HEK293T (cell line): ENCODE data around the gene TNS2.

Experiments
- BHLHE40 ChIP-seq: fragments of 450-650 bp; IDR thresholded peaks from 2 replicates; pipeline ENCODE4 v1.6.1; 2016; ENCODE audit warnings: mild to moderate bottlenecking, moderate library complexity, borderline replicate concordance
- FOXM1 ChIP-seq: fragments of 450-650 bp; IDR thresholded peaks from 2 replicates; pipeline ENCODE4 v1.6.1; 2017; ENCODE audit warnings: mild to moderate bottlenecking, borderline replicate concordance
- L3MBTL2 ChIP-seq: fragments of 450-650 bp; conservative IDR thresholded peaks from 2 replicates; pipeline ENCODE4 v1.6.1; 2016; ENCODE audit warnings: mild to moderate bottlenecking
- TARDBP ChIP-seq: fragments of 450-650 bp; IDR thresholded peaks from 2 replicates; pipeline ENCODE4 v1.6.1; 2016

DNA sequence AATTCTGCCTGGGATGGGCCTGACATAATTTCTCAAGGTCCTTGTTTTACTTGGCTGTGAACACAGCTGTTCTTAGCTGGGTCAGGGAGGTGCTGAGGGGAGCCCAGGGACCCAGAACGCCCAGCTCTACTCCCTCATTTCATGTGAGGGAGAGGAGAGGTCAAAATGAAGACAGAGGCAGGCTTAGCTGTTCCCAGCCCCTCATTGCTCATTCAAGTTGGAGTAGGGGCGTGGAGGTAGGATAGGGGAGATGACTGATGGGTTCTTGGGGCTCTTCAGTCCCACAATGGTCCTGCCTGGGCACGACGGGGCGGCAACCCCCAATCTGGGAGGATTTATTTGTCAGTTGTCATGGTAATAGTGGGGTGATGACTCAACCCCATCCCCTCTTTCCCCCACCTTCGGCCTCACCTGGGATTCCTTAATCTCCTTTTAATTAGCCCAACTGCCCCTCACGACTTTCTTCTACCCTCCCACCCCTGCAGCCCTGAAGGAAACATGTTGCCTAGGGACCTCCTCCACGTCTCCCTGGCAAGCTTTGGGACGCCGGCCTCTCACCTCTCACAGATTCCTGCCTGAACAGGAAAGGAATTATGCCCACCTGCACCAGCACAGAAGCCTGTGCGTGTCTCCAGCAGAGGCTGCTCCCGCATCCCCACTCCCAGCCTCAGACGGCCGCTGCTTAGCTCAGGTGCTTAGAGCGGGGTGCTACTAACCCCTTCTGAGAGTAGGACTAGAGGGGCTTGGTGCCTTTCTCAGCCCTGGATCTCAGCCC, 19.1 kb downstream of the TNS2 start:
- TF ChIP-seq TARDBP: no peak
- TF ChIP-seq BHLHE40: no peak
- TF ChIP-seq FOXM1: no peak
- TF ChIP-seq L3MBTL2: no peak
